Memory B cell (primary cell): ENCODE results near the gene MAEL.

Experiments
- ATAC-seq: fragments of 150-1000 bp; cut with Tn5 transposase; 2 replicates; pipeline ENCODE4 v1.10.0; 2021; ENCODE audit warnings: low read depth, mild to moderate bottlenecking, moderate library complexity
- DNase-seq, 2 donors: peaks; one replicate each; pipeline ENCODE4 v3.0.0; 2022; ENCODE audit warnings: low spot score in 2 of 2
- H3K27ac Mint-ChIP-seq: one replicate; pipeline ENCODE4 v1.8.0; 2022; ENCODE audit warnings: mild to moderate bottlenecking, moderate library complexity, mixed read lengths
- H3K27me3 Mint-ChIP-seq: one replicate; pipeline ENCODE4 v1.8.0; 2022; ENCODE audit warnings: mixed read lengths
- H3K36me3 Mint-ChIP-seq: one replicate; pipeline ENCODE4 v1.8.0; 2022; ENCODE audit warnings: mild to moderate bottlenecking, mixed read lengths
- H3K4me1 Mint-ChIP-seq: one replicate; pipeline ENCODE4 v1.8.0; 2022; ENCODE audit warnings: mixed read lengths
- H3K4me3 Mint-ChIP-seq: one replicate; pipeline ENCODE4 v1.8.0; 2022; ENCODE audit warnings: mild to moderate bottlenecking, moderate library complexity, mixed read lengths
- H3K9me3 Mint-ChIP-seq: one replicate; pipeline ENCODE4 v1.8.0; 2022; ENCODE audit warnings: mixed read lengths

The MAEL gene

DNA sequence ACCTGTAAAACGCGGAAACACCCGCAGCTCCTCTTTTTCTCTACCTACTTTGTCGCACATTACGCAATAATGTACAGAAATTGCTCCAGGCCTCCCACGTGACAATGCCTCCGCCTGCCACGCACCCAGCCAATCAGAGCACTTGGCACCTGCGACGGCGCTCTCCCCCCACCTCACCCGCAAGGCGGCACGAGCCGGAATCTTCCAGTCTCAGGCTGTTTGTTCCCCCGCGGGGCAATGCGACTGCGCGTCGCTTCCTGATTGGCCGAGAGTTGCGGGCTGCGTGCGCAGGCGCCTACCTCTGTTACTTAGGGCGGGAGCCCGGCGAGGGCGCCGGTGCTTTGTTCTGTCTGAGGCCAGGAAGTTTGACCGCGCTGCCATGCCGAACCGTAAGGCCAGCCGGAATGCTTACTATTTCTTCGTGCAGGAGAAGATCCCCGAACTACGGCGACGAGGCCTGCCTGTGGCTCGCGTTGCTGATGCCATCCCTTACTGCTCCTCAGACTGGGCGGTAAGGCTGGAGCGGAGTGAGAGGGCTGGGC is at the start of gene MAEL:
MAEL (plus strand) TSS at position 307 of the 542 bp plus-strand sequence; CDS start at position 380, 73 bp downstream.
- Mint-ChIP-seq H3K4me3 (no peak within 1 kb of the TSS), H3K27me3 (peaks cover 9% of the 10 kb centered on the region), H3K36me3 (peaks cover 1% of the 10 kb centered on the region), H3K4me1 (no peaks in the 10 kb centered on the region), H3K27ac (no peak within 1 kb of the TSS), H3K9me3 (peaks cover 3% of the 10 kb centered on the region)
- no peak for ATAC-seq
- DNase-seq = no peak

DNA sequence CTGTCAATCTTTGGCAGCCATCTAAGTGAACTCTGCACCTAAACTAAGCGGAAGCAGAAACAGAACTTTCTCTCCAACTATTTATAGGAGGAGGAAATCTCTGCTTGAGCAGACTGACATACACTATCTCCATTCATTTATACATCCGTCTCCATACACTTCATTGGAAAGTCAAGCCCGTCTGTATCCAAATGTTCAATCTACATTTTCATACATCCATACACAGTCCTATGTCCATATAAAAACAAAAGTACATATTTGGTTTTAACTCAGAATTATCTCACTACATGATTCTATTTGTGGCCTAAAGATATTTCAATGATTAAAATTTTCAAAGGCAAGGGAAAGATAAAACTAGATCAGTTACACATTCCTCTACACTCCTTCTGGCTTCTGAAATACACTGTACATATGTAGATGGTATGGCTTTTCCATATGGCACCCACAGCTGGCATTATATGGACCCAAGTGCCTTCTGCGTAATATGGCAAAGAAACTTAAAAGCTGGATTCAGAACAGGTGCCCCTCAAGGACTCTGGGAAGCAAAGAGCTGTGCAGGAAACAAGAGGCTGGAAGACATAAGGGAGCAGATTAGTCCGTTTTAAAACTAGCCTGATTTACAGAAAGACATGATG is 49.2 kb upstream of the MAEL start:
- Mint-ChIP-seq H3K27ac (no peak overlapping the region), H3K4me3 (no peak overlapping the region), H3K4me1 (no peaks in the 10 kb centered on the region), H3K9me3 (no peaks in the 10 kb centered on the region), H3K27me3 (peaks cover 19% of the 10 kb centered on the region), H3K36me3 (no peaks in the 10 kb centered on the region)
- no peak for DNase-seq
- no peak for ATAC-seq

DNA sequence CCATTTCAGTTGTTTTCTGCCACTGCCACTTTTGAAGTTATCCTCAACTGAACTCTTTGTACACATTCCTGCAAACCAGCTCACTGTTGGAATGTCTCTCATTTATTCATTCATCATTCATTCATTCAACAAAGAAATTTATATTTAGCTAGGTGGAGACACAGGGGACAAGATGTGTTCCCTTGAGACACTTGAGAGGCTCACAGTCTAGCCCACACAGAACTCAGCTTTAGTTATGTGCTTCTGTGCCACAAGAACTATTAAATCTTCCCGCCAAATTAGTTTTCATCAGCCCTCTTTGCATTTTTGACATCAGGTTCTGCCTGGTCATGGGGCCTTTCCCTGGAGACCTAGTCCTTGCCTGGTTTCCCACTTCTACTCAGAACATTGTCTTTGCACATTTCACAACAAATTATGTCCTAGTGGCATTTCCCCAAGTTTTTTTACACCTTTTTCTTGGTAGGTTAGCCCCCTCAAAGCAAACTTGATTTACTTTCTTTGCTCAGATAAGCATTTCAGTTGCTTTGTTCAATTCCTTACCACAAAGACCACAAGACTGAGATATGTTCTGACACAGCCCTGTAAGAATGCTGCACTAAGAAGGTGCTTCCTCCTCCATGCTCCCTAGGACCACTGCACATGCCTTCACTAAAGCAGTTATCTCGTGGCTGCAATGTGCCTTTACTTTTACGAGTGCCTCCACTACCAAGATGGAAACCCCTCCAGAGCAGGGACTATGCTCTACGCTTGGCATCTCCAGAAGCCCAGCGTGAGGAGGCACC is 44.7 kb upstream of the MAEL start:
- ATAC-seq = no peak
- peaks cover 22% of the 10 kb centered on the region for H3K27me3 Mint-ChIP-seq

DNA sequence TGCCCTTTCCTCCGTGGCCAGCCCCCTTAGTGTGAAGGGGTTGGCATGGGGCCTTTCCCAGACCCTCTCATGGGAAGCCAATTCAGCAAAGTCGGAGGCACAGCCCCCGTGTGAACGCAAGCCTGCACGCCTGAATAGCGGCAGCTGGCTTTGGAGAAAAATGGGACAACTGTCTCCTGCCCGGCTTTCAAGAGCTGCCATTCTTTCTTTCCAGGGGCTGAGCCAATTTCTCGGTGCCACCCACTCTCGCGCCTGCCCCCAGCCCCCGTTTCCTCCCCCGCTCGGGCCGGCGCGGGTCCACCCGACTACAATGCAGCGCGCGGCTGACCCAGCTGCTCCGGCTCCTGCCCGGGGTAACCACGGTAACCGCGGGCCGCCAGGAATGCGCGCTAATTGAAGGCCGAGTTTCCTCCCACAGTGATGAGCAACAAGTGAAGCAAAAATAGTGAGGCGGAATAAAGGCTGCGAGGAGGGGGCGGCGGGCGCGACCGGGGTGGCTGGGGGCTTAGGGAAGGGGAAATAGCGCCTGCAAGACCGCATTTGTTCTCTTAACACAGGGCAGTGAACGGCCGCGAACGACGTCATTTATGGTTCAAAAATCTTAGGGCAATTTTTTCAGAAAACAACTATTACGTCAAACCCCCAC is 41.6 kb upstream of the MAEL start:
- no peaks in the 10 kb centered on the region for H3K9me3 Mint-ChIP-seq
- DNase-seq = no peak
- no peak overlapping the region for H3K27ac Mint-ChIP-seq
- peaks cover 3% of the 10 kb centered on the region for H3K36me3 Mint-ChIP-seq
- H3K4me3 Mint-ChIP-seq = peak overlapping the region; percentile 51
- peaks cover 25% of the 10 kb centered on the region for H3K27me3 Mint-ChIP-seq
- ATAC-seq = peak; percentile 21
- H3K4me1 Mint-ChIP-seq = no peaks in the 10 kb centered on the region

More for the DNA sequence above, 44.7 kb upstream of the MAEL start:
- H3K36me3 Mint-ChIP-seq = no peaks in the 10 kb centered on the region
- no peak overlapping the region for H3K4me3 Mint-ChIP-seq
- H3K4me1 Mint-ChIP-seq = no peaks in the 10 kb centered on the region
- H3K27ac Mint-ChIP-seq = no peak overlapping the region
- DNase-seq = no peak
- no peaks in the 10 kb centered on the region for H3K9me3 Mint-ChIP-seq

DNA sequence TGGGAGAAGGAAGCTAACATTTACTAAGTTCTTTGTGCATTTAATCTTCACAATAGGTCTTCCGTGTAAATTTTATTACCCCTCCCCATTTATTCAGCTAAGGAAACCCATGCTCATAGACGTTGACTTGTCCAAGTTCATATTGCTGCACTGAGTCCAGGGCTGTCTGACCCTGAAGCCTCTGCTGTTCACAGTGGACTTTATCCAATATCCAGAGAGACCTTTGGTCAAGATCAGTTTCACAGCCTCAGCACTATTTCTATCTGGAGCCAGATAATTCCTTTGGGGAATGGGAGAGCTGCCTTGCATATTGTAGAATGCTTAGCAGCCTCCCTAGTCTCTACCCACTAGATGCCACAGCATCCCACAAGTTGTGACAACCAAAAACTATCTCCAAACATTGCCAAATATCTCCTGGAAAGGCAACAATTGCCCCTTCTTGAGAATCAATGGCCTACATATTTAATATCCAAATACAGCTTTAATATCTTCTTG is 40.2 kb upstream of the MAEL start:
- ATAC-seq (no peak), DNase-seq (no peak)
- Mint-ChIP-seq H3K36me3 (peaks cover 3% of the 10 kb centered on the region), H3K9me3 (no peaks in the 10 kb centered on the region), H3K27me3 (peaks cover 26% of the 10 kb centered on the region), H3K4me3 (no peak overlapping the region), H3K4me1 (no peaks in the 10 kb centered on the region), H3K27ac (no peak overlapping the region)

DNA sequence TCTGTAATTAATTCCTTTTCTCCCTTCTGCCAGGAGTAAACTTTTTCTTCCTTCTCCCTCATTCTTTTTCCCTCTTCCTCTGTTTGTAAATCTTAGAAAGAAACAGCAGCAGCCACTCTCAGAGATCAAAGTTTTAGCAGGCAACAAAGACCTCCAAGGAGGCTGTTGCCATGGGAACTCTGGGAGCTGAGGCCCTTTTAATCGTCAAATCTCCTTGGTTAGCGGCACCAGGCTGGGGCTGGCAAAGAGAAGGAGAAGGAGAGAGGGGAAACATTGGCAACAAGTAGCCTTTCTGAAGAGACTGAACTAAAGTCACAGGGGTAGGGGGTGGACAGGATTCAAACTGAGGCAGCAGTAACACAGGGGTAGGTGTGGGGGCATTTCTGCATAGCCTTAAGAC is 38.9 kb upstream of the MAEL start:
- no peak for DNase-seq
- ATAC-seq = no peak
- Mint-ChIP-seq H3K36me3 (peaks cover 3% of the 10 kb centered on the region), H3K27ac (no peak overlapping the region), H3K4me1 (no peaks in the 10 kb centered on the region), H3K9me3 (no peaks in the 10 kb centered on the region), H3K4me3 (no peak overlapping the region), H3K27me3 (peaks cover 25% of the 10 kb centered on the region)

DNA sequence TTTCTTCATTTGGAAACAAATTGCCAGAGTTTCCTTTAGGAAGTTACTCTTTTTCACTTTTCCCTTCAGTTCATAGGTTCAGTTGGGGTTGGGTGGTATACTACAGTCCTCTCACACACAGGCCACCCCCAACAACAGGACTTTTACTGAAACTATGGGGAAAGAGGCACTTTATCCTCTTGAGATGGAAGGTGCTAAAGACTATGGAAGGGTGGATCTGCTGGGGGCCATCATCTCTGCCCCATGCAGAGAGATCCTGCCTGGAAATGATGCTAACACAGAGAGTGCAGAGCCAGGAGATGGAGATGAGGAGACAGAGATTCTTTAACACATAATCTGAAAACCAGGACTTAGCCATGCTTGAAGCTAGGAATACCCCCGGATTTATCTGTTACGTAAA is 38.0 kb upstream of the MAEL start:
- Mint-ChIP-seq H3K4me3 (no peak overlapping the region), H3K27me3 (peaks cover 22% of the 10 kb centered on the region), H3K9me3 (no peaks in the 10 kb centered on the region), H3K36me3 (peaks cover 3% of the 10 kb centered on the region), H3K4me1 (no peaks in the 10 kb centered on the region), H3K27ac (no peak overlapping the region)
- DNase-seq = no peak
- ATAC-seq = no peak

DNA sequence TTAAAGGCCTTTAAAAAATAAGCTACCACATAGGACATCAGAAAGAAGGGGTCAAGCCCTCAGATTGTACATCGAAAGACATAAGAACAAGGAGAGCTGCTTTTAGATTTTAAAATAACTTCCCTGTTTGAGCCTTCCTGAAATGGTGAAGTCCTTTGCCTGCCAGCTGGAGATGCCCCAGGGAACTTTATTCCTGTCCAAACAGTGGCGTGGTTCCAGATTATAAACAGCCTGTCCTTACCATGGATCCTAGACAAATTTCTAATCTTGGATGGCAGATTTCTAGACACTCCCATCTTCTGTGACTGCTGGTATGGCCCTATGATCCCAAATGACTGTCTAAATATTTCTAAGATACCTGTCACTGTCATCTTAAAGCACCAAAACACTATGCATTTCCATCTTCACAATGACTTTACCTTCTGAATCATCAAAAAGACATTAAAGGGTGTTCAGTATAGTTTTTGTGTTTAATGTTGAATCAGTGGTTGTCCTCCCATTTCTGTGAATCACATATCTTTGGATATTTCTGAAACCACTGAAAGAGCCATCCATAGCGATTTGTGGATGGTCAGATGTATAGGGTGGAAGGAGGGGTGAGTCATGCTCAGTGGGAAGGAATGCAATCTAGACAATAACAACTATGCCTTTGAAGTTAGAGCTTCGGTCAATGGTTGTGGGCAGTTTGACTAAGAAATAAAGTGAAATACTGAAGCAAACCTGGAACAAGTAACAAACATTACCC is 36.9 kb upstream of the MAEL start:
- H3K9me3 Mint-ChIP-seq = no peaks in the 10 kb centered on the region
- no peak overlapping the region for H3K27ac Mint-ChIP-seq
- H3K4me3 Mint-ChIP-seq = no peak overlapping the region
- peaks cover 3% of the 10 kb centered on the region for H3K36me3 Mint-ChIP-seq
- no peaks in the 10 kb centered on the region for H3K4me1 Mint-ChIP-seq
- no peak for ATAC-seq
- no peak for DNase-seq
- H3K27me3 Mint-ChIP-seq = peaks cover 19% of the 10 kb centered on the region

DNA sequence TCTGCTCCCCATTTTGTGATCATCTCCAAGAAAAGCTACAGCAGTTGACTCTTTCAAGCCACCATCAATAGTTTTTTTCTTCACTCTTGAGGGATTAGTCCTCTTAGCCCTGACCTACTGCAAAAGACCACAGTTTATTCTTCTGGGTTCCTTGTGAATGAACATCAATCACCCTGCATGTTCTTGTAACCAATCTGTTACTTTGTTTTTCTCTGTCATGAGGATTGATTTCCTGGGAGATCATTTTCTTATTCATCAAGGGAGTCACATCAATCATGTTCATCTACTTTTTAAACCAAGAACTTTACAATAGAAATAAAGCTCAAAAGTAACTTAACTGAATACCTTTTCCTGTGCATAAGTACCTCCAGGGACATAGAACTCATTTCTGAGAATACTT is 35.6 kb upstream of the MAEL start:
- Mint-ChIP-seq H3K36me3 (peaks cover 3% of the 10 kb centered on the region), H3K27me3 (peaks cover 15% of the 10 kb centered on the region), H3K9me3 (peaks cover 1% of the 10 kb centered on the region), H3K4me1 (no peaks in the 10 kb centered on the region), H3K4me3 (no peak overlapping the region), H3K27ac (no peak overlapping the region)
- no peak for ATAC-seq
- DNase-seq = no peak

DNA sequence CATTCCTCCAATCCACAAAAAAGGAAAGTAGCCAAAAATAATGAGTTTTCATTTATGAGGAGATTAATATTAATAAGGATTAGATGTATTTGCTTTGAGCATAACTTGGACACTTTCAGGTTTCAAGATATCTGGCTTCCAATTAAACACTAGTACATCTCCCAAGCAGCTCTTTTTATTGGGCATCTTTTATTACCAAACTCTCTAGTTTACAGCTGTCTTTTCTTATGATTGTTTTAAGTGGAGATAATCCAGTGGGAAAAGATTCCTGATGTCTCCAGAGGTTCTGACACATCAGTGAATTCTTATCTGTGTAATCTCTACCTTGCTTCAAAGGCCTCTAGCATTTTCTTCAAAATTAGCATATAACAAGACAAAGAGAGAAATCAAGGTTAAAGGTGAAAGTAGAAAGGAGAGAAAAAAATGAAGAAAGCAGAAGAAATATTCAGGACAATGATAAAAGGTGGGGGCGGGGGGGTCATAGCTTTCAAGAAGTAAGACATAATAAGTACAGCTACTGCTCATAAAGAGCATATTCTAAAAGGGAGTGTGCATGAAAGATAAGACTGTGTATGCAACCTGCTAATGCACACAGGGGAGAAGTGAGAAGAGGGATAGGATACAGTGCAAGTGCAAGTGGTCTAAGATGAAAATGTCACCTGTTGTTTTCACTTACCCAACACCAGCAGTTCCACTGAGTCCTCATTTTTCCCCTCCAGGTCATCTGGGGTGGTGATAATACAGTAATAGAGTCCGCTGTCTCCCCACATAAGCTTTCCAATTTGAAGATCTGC is 32.8 kb upstream of the MAEL start:
- no peak for DNase-seq
- H3K27ac Mint-ChIP-seq = no peak overlapping the region
- peaks cover 15% of the 10 kb centered on the region for H3K27me3 Mint-ChIP-seq
- H3K4me1 Mint-ChIP-seq = no peaks in the 10 kb centered on the region
- ATAC-seq = no peak
- H3K36me3 Mint-ChIP-seq = no peaks in the 10 kb centered on the region
- H3K4me3 Mint-ChIP-seq = no peak overlapping the region
- H3K9me3 Mint-ChIP-seq = peaks cover 4% of the 10 kb centered on the region

DNA sequence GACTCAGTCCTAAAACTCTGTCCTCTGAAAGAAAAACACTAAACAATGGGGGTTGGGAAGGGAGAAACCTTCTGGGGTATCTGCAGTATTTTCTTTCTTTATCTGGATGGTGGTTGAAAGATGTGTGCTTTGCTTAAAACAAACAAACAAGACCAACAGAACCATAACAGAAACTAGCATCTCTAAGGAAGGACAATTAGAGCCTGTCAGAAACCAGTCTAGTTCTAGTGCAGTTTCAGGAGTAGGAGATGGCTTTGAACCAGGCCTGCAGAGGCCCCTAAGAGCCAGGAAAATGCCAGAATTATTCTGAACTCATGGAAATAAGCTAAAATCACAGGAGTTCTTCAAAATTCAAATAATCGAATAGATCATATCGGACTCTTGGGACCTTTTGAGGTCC is 32.2 kb upstream of the MAEL start:
- H3K4me1 Mint-ChIP-seq = no peaks in the 10 kb centered on the region
- peaks cover 4% of the 10 kb centered on the region for H3K9me3 Mint-ChIP-seq
- H3K27ac Mint-ChIP-seq = no peak overlapping the region
- no peak overlapping the region for H3K4me3 Mint-ChIP-seq
- no peaks in the 10 kb centered on the region for H3K36me3 Mint-ChIP-seq
- no peak for DNase-seq
- ATAC-seq = no peak
- H3K27me3 Mint-ChIP-seq = peaks cover 15% of the 10 kb centered on the region

DNA sequence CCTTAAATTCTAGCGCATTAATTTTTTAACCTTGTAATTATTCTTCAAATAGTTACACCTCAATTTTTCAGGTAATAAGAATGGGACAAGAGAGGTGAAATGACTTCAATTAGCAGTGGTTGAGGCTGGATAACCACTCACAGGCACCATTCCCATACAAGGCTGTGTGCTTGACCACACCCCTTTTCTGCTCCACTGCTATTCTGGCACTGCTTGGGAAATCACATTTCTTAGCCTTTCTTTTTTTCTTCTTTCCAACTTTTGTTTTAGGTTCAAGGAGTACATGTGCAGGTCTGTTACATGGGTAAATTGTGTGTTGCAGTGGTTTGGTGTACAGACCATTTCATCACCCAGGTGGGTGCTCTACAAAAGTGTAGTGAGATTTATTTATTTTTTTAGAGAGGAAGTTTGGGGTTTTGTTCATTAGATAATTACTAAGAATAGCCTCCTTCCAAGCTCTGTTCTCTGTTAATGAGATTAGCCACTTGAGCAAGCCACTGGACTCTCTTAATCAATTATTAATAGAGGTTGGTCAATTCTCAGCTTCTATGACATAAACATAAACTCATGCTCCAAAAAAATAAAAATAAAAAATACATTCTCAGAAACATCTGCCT is 28.1 kb upstream of the MAEL start:
- H3K36me3 Mint-ChIP-seq = no peaks in the 10 kb centered on the region
- ATAC-seq = no peak
- DNase-seq = no peak
- H3K9me3 Mint-ChIP-seq = peaks cover 4% of the 10 kb centered on the region
- H3K27me3 Mint-ChIP-seq = peaks cover 18% of the 10 kb centered on the region
- no peaks in the 10 kb centered on the region for H3K4me1 Mint-ChIP-seq
- H3K4me3 Mint-ChIP-seq = no peak overlapping the region
- H3K27ac Mint-ChIP-seq = no peak overlapping the region
